ENCODE results near the gene PLOD3.

The PLOD3 gene

DNA sequence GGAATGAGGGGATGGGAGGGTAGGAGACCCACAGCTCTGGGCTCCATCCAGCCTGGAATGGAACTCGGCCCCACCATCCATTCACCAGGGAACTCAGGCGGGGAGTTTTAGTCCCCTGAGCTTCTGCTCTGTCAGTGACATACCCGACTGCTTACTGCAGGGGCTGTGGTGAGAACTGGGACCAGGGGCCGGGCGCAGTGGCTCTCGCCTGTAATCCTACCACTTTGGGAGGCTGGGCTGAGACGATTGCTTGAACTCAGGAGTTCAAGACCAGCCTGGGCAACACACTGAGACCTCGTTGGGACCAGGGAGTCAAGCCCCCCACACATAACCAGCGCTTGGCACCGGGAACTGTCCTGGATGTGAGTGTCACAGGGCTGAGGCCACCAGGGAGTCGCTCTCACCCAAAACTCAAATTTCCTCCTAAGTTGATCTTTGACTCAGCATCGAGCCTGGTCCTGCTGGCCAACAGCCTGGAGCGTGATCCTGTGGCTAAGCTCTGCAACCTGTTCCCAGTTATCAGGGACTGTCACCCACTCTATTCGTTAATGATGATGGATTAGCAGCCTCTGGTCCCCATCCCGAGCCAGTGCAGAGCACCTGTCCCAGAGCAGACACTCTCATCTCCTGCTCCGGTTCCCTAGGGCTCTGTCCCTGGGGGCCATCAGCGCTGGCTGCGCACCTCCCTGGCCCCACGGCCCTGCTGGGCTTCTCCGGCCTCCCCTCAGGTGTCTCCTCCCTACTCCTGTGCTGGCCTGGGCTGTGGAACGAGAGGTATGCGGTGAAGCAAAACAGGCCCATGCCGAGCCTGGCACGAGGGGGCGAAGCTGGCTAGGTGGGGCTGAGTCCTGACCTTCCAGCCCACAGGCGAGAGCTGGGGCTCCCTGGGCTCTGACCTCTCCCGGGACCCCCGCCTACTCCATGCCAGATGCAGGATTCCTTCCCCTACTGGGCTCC is 21.1 kb upstream of the PLOD3 start:
- DNase-seq: no peak

DNA sequence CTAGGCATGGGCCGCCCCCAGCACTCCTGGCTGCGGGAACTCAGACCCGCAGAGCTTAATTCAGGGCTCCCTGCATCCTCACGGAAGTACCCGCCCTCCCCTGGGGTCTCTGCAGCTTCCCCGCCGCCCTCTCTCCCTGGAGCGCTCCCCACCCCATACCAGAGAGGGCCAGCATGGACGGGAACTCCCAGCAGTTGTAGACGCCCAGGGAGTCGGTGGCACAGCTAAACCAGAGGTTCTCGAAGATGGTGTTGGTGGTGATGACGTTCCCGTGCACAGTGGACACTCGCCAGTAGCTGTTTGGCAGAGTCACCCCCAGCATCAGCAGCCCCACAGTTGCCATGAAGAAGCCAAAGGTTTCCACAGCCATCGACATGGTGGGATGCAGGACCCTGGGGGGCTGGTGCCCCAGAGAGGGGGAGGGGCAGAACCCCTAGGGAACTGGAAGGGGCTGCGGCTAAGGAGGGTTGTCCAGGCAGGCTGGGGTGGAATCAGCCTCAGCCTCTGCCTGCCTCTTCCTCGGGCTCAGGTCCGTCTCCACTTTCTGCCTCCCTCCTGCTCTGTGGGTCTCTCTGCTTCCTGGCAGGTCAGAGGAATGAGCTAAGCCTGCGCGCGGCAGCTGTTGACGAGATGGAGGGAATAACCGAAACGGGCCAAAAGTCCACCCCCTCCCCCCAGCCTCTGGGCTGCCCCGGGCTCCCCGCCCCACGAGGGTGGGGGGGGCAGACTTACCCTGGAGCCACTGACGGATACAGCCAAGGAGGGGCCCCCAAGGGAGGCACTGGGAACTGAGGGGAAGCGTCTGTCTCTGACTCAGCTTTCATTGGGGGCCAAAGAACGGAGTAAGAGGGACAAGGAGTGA is 20.1 kb upstream of the PLOD3 start, which contains the start of gene CLDN15:
TSS of gene CLDN15 (minus strand) at position 597 of the 862 bp plus-strand sequence. CDS start at position 376, 221 bp downstream.
- no peak for DNase-seq

GRCh38 chr7:101236292-101236835 is 19.0 kb upstream of the PLOD3 start:
- DNase-seq: no peak

GRCh38 chr7:101235522-101235921 is 18.1 kb upstream of the PLOD3 start:
- no peak for DNase-seq

GRCh38 chr7:101235050-101235449 is 17.7 kb upstream of the PLOD3 start:
- DNase-seq: no peak

- no peak for DNase-seq
Measured at GRCh38 chr7:101234636-101235035, 17.3 kb upstream of the PLOD3 start.

GRCh38 chr7:101233907-101234547 is 16.6 kb upstream of the PLOD3 start:
- DNase-seq: no peak

DNA sequence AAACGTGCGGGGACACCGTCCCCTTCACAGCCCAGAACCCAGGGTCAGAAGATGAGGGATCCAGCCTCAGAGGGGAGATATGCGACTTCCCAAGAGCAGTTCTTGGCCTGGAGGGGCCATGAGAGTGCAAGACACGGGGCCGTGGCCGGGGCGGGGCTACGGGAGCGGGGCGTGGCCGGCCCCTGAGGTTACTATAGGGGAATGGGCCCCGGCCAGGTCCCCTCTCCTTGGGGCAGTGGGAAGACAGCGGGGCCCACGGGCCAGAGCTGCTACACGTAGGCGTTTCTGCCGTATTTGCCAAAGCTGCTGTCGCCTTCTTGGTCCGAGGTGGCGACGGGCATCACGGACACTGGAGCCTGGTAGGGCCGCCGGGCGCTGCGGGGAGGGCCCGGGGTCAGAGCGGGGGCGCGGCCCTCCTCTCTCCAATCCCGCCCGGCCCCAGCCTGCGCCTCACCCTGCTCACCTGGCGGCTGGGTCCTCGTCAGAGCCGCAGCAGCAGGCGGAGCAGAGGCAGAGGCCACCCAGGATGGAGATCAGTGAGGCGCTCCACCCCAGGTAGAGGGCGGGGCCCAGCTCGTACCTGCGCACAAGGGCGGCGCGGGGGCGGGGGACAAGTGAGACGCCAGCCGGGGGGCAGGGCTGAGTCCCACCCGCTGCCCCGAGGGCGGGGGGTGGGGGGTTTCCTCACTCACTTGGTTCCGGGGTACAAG is 14.9 kb upstream of the PLOD3 start:
- no peak for DNase-seq

DNA sequence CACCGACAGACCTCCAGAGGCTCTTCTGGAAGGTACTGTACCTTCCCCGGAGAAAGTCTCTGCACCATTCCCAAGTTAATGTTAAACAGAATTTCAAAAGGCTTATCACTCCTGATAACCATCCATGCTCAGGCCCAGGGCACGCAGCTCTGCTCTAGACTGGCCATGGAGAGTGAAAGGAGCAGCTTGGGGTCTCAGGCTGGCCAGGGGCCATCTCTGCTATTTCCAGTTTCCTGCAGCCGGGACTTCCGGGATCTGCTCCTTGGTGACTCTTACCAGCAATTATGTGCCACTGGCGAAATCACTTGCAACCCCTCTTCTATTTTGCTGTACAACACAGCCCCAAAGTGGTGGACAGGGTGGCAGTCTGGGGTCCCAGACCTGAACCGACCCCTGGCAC is 14.3 kb upstream of the PLOD3 start:
- no peak for DNase-seq

DNA sequence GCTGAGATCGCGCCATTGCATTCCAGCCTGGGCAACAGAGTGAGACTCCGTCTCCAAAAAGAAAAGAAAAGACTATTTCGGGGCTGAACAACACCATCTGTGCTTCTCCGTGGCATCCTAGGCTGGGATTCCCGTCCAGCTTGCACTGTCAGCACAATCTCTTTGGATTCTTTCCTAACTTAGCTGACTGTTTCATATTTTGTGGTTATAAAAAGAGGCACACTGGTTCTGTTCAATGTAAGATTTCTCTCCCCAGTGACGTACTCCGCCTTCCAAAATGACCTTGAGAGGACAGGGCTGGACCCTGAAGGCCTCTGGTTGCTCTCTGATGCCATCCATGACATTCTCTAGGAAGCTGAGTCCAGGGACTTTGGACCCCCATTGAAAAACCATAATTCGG is 9.3 kb upstream of the PLOD3 start:
- DNase-seq: no peak

GRCh38 chr7:101225650-101226049 is 8.3 kb upstream of the PLOD3 start:
- no peak for DNase-seq

- DNase-seq: no peak
Measured at GRCh38 chr7:101223528-101223927, 6.1 kb upstream of the PLOD3 start.

GRCh38 chr7:101222275-101222830 is 5.0 kb upstream of the PLOD3 start:
- no peak for DNase-seq

GRCh38 chr7:101220295-101220694 is 2.9 kb upstream of the PLOD3 start:
- DNase-seq: no peak

DNA sequence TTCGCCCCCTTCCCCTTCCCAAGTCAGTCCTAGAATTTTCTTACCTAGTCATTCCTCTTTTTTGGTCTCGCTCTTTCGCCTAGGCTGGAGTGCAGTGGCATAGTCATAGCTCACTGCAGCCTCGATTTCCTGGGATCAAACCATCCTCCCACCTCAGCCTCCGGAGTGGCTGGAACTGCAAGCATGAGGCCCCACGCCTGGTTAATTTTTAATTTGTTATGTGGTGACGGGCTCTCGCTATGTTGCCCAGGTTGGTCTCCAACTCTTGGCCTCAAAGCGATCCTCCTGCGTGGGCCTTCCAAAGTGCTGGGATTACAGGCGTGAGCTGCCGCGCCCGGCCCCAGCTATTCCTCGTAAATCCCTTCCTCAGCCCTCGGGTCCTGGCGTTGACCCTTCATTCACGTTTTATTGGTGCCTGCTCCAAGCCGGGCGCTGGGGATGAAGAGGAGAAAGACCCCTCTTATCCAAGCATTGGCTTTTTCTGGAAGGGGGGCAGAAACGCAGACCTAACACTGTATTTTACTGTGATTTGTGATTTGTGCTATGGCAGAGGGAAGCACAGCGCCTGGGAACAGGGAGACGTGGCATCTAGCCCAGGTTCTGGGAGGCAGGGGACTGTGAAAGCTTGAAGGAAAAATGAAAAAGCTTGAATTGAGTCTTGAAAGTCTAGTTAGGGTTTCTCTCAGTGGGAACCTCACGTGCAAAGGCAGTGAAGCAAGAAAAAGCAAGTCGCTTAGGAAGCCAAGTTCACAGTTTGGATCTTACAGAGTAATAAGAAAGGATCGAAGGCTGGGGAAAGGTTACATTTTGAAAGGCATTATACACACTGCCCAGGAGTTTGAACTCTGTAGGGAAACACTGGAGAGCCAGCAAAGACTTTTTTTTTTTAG is 1.1 kb upstream of the PLOD3 start:
- no peak for DNase-seq

DNA sequence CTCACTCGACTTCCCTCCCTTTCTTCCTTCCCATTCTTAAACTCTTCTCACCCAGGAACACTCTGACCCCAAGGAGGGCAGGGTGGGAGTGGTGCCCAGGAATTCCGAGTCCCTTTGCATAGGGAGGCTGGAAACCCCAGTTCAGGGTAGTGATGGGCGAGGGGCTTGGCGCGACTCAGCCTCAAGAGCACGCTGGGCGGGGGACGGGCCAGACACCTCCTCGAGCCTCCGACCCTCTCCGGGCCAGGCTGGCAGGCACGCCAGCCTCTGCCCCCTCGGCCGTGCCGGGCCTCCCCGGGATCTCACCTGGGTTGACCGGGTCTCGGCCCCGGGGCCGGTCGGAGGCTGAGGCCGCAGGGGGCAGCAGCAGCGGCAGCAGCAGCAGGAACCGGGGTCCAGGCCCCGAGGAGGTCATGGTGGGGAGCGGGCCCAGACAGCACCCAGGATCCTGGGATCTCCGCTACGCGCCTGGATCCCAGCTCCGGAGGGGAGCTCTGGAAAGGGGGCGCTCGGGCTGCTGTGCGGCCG is 457 bp downstream of the PLOD3 start:
- DNase-seq: no peak

DNA sequence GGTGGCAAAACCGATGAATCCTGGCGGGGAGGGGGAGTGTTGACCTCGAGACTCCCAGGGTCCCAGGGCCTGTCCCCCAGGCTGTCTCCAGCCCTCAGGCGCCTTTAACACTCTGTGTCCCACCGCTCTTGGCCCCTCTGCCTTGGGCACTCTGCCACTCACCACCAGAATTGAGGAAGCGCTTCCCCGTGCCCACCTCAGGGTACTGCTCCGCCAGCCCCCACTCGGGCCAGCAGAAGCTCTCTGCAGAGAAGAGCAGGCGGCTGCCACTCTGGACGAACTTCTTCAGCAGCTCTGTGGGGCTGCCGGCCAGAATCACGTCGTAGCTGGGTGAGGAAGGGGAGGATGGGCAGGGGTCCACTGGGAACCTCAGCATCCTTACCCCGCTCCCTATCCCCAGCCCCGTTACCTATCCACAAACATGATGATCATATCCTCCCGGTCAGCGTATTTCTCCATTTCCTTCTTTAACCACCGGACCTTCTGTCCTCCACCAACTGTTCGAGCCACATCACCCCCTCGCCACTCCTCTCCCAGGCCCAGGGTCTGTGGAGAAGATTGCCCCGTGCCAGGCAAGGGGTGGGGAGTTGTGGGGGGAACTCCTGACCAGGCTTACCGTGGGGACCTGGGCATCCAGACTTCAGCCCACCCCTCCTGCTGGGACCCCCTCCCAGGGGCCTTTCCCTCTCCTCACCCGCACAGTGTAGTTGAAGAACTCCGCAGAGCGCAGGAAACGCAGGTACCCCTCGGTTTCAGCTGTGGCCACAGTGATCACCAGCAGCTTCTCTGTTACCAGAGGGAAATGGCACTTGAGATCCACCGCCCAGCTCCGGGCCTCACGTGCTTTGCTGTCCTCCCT is 1.2 kb downstream of the PLOD3 start:
- no peak for DNase-seq

GRCh38 chr7:101212014-101212413 is 5.4 kb downstream of the PLOD3 start:
- DNase-seq: no peak

- no peak for DNase-seq
Measured at GRCh38 chr7:101211501-101211900, 5.9 kb downstream of the PLOD3 start.

DNA sequence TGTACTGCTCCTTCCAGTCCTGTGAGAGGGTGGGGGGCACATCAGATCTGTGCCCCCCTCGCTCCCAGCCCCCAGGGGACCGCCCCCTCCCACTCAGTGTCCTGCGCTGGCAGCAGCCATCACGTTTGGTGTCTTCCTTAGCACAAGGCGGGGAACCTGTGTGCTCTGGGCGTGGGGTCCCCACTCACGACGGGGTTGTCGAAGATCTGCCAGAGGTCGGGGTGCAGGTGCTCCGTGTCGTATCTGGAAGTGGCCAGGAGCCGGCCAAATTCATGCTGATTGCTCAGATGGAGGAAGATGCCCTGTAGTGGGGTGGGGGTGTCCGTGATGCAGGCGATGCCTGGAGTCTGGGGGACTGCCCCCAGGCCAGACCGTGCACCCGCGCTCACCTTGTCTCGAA is 7.2 kb downstream of the PLOD3 start:
- DNase-seq: no peak
